Measurements from ENCODE around the gene DIP2C.
"Not testable (repeated sequence)": the region's sequence is repeated elsewhere in the genome, so short reads cannot be mapped to it uniquely, and the experiment has no call there.

Gene DIP2C

GRCh38 chr10:323651-324293, 365.7 kb downstream of the DIP2C start:
- DNase-seq (ENCODE audit: low spot score): no peak

GRCh38 chr10:323046-323445, 366.4 kb downstream of the DIP2C start:
- not testable (repeated sequence) for DNase-seq (ENCODE audit: low spot score)

GRCh38 chr10:320771-321170, 368.7 kb downstream of the DIP2C start:
- DNase-seq (ENCODE audit: low spot score): no peak

GRCh38 chr10:317926-318325, 371.5 kb downstream of the DIP2C start:
- no peak for DNase-seq (ENCODE audit: low spot score)

GRCh38 chr10:317271-317769, 372.1 kb downstream of the DIP2C start:
- DNase-seq (ENCODE audit: low spot score): no peak

GRCh38 chr10:316390-316789, 373.1 kb downstream of the DIP2C start:
- DNase-seq (ENCODE audit: low spot score): no peak

GRCh38 chr10:314871-315270, 374.6 kb downstream of the DIP2C start:
- DNase-seq (ENCODE audit: low spot score): no peak

GRCh38 chr10:314381-314780, 375.1 kb downstream of the DIP2C start:
- no peak for DNase-seq (ENCODE audit: low spot score)

GRCh38 chr10:311901-312665, 377.4 kb downstream of the DIP2C start:
- no peak for DNase-seq (ENCODE audit: low spot score)

- DNase-seq (ENCODE audit: low spot score): no peak
Measured at GRCh38 chr10:310976-311639, 378.4 kb downstream of the DIP2C start.

GRCh38 chr10:310371-310770, 379.1 kb downstream of the DIP2C start:
- no peak for DNase-seq (ENCODE audit: low spot score)

GRCh38 chr10:308572-309085, 380.8 kb downstream of the DIP2C start:
- DNase-seq (ENCODE audit: low spot score): no peak

GRCh38 chr10:308101-308500, 381.4 kb downstream of the DIP2C start:
- DNase-seq (ENCODE audit: low spot score): no peak

GRCh38 chr10:307659-308058, 381.8 kb downstream of the DIP2C start:
- DNase-seq (ENCODE audit: low spot score): no peak

- no peak for DNase-seq (ENCODE audit: low spot score)
Measured at GRCh38 chr10:306675-307185, 382.7 kb downstream of the DIP2C start.

- no peak for DNase-seq (ENCODE audit: low spot score)
Measured at GRCh38 chr10:306007-306674, 383.3 kb downstream of the DIP2C start.

- no peak for DNase-seq (ENCODE audit: low spot score)
Measured at GRCh38 chr10:305034-305433, 384.4 kb downstream of the DIP2C start.

- no peak for DNase-seq (ENCODE audit: low spot score)
Measured at GRCh38 chr10:301536-301935, 387.9 kb downstream of the DIP2C start.

GRCh38 chr10:300580-300979, 388.9 kb downstream of the DIP2C start:
- DNase-seq (ENCODE audit: low spot score): not testable (repeated sequence)

GRCh38 chr10:299969-300368, 389.5 kb downstream of the DIP2C start:
- DNase-seq (ENCODE audit: low spot score): no peak

GRCh38 chr10:299512-299911, 390.0 kb downstream of the DIP2C start:
- DNase-seq (ENCODE audit: low spot score): no peak

- DNase-seq (ENCODE audit: low spot score): no peak
Measured at GRCh38 chr10:298033-298432, 391.4 kb downstream of the DIP2C start.
